ENCODE measurements around the gene AGMO.

DNA sequence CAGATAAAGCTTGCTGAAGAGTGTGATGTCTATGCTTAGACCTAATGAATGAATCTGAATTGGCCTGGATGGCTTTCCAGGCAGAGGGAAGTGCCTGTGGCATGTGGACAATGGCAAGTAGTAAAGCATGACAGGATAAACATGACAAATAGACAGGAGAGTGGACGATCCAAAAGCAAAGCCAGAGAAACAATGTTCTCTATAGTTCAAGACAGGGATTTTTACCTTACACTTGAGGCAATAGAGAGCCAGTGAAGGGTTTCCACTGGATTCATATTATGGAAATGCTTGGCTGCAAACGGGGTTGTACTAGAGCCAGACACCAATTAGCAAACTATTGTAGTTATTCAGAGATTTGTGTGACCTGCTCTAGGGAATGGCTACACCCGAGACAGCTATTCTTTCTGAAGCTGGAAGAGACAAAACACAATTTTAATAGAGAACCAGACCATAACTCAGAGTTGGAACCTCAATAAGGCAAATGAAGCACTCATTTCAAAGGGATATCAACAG, 2.3 kb downstream of the AGMO start:
- TF ChIP-seq, protein P1, sequence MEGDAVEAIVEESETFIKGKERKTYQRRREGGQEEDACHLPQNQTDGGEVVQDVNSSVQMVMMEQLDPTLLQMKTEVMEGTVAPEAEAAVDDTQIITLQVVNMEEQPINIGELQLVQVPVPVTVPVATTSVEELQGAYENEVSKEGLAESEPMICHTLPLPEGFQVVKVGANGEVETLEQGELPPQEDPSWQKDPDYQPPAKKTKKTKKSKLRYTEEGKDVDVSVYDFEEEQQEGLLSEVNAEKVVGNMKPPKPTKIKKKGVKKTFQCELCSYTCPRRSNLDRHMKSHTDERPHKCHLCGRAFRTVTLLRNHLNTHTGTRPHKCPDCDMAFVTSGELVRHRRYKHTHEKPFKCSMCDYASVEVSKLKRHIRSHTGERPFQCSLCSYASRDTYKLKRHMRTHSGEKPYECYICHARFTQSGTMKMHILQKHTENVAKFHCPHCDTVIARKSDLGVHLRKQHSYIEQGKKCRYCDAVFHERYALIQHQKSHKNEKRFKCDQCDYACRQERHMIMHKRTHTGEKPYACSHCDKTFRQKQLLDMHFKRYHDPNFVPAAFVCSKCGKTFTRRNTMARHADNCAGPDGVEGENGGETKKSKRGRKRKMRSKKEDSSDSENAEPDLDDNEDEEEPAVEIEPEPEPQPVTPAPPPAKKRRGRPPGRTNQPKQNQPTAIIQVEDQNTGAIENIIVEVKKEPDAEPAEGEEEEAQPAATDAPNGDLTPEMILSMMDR (IDR thresholded peaks at IDR 0.05; ENCODE audit: low read depth, low read length): no peak
- TF ChIP-seq EZH2phosphoT487 (IDR thresholded peaks at IDR 0.05; ENCODE audit: low read depth): no peak

All from OCI-LY3 (cell line).